Lower leg skin (tissue), 4 donors: Measurements from ENCODE around the gene SERPINA6. TPM values are rescaled to one million over a fixed set of nuclear protein-coding genes. Genes with fewer than 3 reads are reported as not detected.

ENCODE experiments used
- DNase-seq, 2 donors: peaks; one replicate each; pipeline ENCODE4 v3.0.0-alpha.2; 2019; ENCODE audit warnings: low spot score in 2 of 2
- H3K4me3 ChIP-seq: fragments of 200-600 bp; sonication (generic); 2 replicates; pipeline ENCODE4 v1.5.1; 2017; ENCODE audit warnings: mild to moderate bottlenecking, low read depth; ENCODE audit not compliant: poor library complexity, severe bottlenecking
- CTCF ChIP-seq, 3 donors: fragments of 450-650 bp; IDR thresholded peaks; one replicate each; pipeline ENCODE4 v1.5.1; 2016; ENCODE audit warnings: antibody characterized with exemption in 3 of 3, mild to moderate bottlenecking in 3 of 3, moderate library complexity in 2 of 3
- POLR2A ChIP-seq, 2 donors: fragments of 450-650 bp; IDR thresholded peaks; one replicate each; pipeline ENCODE4 v1.6.1; 2016 to 2017; ENCODE audit warnings: antibody characterized with exemption in 2 of 2, mild to moderate bottlenecking in 1 of 2, moderate library complexity in 1 of 2
- WGBS, 2 donors: methylation state at CpG; one replicate each; pipeline ENCODE4 v1.1.5; 2018; 5-methylcytosine and 5-hydroxymethylcytosine counted together
- intact Hi-C: fragments of 100-400 bp; cut with DNase I; formaldehyde crosslinking; loops from one replicate; pipeline ENCODE4 v1.15.0; 2023; ENCODE audit warnings: low total_unique reads
- total RNA-seq, 4 donors: library from RNA; depleted of rRNA; stranded (reverse); fragments of >200 nt; gene quantifications; one replicate each; pipeline ENCODE4 v1.1.0, GENCODE V29; 2016

Gene SERPINA6
- total RNA-seq, 4 donors from 2014 or later, result not detected

- H3K4me3 ChIP-seq, result no peak overlapping the region
- TF ChIP-seq CTCF (IDR thresholded peaks at IDR 0.05) (no peak), POLR2A (IDR thresholded peaks at IDR 0.05) (no peak)
- DNase-seq, result no peak
- intact Hi-C loops, result no loop called here
- 89 to 96% methylated on average over 3 of the region's 3 CpGs for WGBS, 2 donors
Observed at GRCh38 chr14:94368243-94368590, 45.1 kb upstream of the SERPINA6 start.

DNA sequence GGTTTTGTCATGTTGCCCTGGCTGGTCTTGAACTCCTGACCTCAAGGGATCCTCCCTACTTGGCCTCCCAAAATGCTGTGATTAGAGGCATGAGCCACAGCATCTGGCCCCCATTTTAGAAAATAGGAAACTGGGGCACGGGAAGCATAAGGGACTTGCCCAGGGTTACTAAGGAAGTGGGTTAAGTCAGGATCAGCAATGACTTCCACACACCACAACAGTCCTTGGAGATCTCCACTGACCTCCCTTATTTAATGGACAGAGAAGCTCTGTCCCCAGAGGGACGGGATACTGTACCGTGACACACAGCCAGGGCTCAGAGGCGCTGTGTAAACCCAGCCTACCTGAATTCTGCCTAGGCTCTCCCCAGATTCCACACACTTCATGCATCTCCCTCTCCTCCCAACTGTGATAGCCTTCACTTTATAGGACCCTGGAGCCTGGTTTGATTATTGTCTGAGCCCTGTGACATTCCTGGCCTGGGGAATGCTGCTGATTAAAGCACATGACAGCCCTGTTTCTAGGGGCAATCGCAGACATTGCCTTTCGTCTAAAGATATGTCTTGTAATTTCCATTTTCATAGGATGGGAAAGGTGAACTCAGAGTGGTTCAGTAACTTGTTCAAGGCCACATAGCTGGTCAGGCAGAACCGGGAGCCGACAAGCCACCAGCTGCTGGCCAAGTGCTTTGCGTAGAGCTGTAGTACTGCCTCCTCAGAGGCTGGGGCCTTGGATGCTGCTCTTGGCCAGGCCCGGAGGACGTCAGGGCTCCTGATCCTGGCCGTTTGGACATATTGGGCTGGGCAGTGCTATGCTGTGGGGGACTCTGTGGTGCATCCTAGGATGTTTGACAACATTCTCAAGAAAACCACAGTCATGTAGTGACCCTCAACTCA lies 44.5 kb upstream of the SERPINA6 start:
- TF ChIP-seq CTCF (IDR thresholded peaks at IDR 0.05), result no peak
- no peak for TF ChIP-seq POLR2A (IDR thresholded peaks at IDR 0.05)
- intact Hi-C loops, result no loop called here
- no peak for DNase-seq
- H3K4me3 ChIP-seq, result no peak overlapping the region
- 84 to 85% methylated on average over 12 of the region's 12 CpGs for WGBS, 2 donors

GRCh38 chr14:94366146-94366915 lies 43.2 kb upstream of the SERPINA6 start, which contains the start of gene SERPINA2:
SERPINA2 (minus strand) TSS chr14:94366698.
- 80 to 87% methylated on average over 14 of the region's 14 CpGs for WGBS, 2 donors
- H3K4me3 ChIP-seq, result no peak within 1 kb of the TSS
- TF ChIP-seq POLR2A (IDR thresholded peaks at IDR 0.05), result no peak
- no peak for TF ChIP-seq CTCF (IDR thresholded peaks at IDR 0.05)
- intact Hi-C loops, result no loop called here
- peak in 1 of 2 donors; percentile 46 for DNase-seq

- no peak overlapping the region for H3K4me3 ChIP-seq
- intact Hi-C loops, result no loop called here
- TF ChIP-seq CTCF (IDR thresholded peaks at IDR 0.05) (no peak), POLR2A (IDR thresholded peaks at IDR 0.05) (no peak)
- DNase-seq, result no peak
- 88 to 94% methylated on average over 3 of the region's 3 CpGs for WGBS, 2 donors
Observed at GRCh38 chr14:94365624-94366023, 42.5 kb upstream of the SERPINA6 start.

GRCh38 chr14:94364964-94365363 lies 41.8 kb upstream of the SERPINA6 start:
- DNase-seq, result peak in 1 of 2 donors; percentile 54
- H3K4me3 ChIP-seq, result no peak overlapping the region
- WGBS, 2 donors, result 74 to 79% methylated on average over 5 of the region's 5 CpGs
- intact Hi-C loops, result no loop called here
- TF ChIP-seq POLR2A (IDR thresholded peaks at IDR 0.05), result no peak
- no peak for TF ChIP-seq CTCF (IDR thresholded peaks at IDR 0.05)
